Measurements from ENCODE around the gene PROSER2.
A peak's percentile ranks its signal among the peaks of the same experiment; 100 is the strongest.

Gene PROSER2

DNA sequence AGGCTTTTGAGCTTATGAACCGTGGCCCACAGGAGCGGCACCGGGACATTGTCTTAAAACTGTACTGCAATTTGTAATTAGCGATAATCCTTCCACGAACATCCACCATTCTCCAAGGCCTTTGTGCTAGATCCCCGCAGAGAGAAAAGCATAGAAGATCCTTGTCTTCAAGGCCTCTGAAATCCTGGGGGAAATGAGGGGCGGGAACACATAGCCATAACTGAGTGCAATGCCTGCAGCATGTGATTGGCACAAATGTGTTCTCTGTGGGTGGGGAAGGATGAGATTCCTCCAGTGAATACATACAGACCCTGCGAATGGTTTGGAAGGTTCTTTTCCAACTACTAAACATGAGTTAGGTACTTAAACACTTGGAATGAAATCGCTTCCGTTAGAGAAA lies 25.9 kb upstream of the PROSER2 start:
- no peak overlapping the region for H3K27ac Mint-ChIP-seq
- H3K4me3 Mint-ChIP-seq, result no peak overlapping the region
- H3K36me3 Mint-ChIP-seq, result no peaks in the 10 kb centered on the region
- no peaks in the 10 kb centered on the region for H3K27me3 Mint-ChIP-seq
- H3K9me3 Mint-ChIP-seq, result no peaks in the 10 kb centered on the region
- H3K4me1 Mint-ChIP-seq, result peaks cover 4% of the 10 kb centered on the region

DNA sequence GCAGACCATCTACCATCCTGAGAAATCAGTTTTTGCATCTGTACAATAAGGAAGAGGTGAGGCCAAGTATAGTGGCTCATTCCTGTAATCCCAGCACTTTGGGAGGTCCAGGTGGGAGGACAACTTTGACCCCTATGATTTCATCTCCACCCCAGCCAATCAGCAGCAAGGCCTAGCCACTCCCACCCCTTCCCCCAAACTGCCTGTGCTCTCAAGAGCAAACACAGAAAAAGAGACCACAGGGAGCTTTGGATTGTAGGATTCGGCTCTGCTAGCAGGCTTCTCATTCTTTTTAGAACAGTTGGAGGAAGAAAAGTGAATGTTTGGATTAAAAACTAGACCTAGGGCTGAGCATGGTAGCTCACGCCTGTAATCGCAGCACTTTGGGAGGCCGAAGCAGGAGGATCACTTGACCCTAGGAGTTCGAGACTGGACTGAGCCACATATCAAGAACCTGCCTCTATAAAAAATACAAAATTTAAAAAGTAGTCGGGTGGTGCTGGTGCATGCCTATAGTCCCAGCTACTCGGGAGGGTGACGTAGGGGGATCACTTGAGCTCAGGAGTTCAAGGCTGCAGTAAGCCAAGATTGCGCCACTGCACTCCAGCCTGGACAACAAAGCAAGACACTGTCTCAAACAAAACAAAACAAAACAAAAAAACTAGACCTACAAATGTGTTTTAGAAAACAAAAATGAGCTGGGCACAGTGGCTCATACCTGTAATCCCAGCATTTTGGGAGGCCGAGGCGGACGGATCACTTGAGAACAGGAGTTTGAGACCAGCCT lies 25.1 kb upstream of the PROSER2 start:
- no peaks in the 10 kb centered on the region for H3K36me3 Mint-ChIP-seq

DNA sequence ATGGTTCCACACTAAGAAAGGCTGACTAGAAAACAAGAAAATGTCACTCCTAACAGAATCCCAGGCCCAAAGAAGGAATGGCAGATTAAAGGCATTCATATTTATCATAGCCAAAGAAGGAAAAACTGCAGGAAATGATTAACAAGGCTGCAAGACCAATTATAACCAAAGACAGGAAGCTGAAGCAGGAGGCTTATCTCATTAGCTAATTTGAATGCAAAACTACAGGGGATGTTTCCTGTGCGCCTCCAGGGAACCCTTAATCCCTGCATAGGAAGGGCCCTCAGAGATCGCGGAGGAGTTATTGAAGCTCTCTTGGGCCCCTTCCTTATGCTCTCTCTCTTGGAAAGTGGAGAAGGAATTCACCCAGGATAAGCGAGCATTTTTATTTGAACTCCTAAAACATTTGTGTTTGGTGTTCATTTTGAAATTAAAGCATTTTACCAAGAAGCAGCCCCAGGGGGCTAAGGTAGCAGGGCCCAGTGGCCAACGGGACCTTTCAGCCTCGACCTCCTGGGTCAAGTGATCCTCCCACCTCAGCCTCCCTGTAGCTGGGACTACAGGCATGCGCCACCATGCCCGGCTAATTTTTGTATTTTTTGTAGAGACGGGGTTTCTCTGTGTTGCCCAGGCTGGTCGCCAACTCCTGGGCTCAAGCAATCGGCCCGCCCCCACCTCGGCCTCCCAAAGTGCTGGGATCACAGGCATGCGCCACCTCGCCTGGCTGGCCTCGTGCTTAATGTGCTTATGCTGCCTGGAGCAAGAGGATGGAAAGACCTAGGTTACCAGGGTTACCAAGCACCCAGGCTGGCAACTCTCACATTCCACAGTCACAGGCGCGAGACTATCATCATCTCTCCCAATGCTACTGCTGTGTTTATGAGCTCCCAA lies 24.1 kb upstream of the PROSER2 start:
- H3K36me3 Mint-ChIP-seq, result no peaks in the 10 kb centered on the region
- H3K9me3 Mint-ChIP-seq, result no peaks in the 10 kb centered on the region
- H3K27ac Mint-ChIP-seq, result no peak overlapping the region
- peaks cover 4% of the 10 kb centered on the region for H3K4me1 Mint-ChIP-seq
- no peak overlapping the region for H3K4me3 Mint-ChIP-seq
- no peaks in the 10 kb centered on the region for H3K27me3 Mint-ChIP-seq

More for the DNA sequence above, 25.1 kb upstream of the PROSER2 start:
- Mint-ChIP-seq H3K4me1 (peaks cover 4% of the 10 kb centered on the region), H3K27me3 (no peaks in the 10 kb centered on the region), H3K4me3 (no peak overlapping the region), H3K9me3 (no peaks in the 10 kb centered on the region), H3K27ac (no peak overlapping the region)

DNA sequence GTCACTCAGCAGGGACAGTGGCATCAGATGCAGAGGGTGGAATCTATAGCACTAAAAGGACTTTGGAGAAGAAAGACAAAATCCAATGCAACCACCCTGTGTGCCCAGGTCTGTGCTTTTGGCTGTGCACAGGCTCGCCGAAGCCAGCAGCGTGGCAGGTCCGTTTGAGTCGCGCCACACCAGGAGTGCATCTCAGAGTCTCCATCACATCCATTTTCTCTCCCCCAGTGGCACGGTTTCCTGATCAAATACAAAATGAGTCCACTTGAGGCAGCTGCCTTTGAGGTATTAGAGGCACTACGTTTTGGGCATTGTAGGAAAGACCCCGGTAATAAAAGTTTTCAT lies 23.4 kb upstream of the PROSER2 start:
- H3K27ac Mint-ChIP-seq, result no peak overlapping the region
- H3K36me3 Mint-ChIP-seq, result no peaks in the 10 kb centered on the region
- H3K4me1 Mint-ChIP-seq, result peaks cover 4% of the 10 kb centered on the region
- no peak overlapping the region for H3K4me3 Mint-ChIP-seq
- no peaks in the 10 kb centered on the region for H3K27me3 Mint-ChIP-seq
- H3K9me3 Mint-ChIP-seq, result no peaks in the 10 kb centered on the region

DNA sequence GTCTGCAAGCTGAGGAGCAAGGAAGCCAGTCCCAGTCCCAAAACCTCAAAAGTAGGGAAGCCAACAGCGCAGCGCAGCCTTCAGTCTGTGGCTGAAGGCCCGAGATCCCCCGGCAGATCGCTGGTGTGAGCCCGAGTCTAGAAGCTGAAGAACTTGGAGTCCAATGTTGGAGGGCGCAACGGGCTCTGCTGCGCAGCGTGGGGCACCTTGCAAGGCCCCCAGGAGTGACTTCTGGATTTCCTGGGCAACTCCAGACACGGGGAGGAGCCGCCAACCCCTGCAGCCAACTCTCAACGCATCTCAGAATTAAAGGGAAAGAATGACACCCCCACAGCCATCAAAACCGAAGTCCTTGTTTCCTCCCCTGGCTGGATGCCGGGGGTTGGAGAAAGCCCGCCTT lies 18.8 kb upstream of the PROSER2 start:
- no peaks in the 10 kb centered on the region for H3K36me3 Mint-ChIP-seq

DNA sequence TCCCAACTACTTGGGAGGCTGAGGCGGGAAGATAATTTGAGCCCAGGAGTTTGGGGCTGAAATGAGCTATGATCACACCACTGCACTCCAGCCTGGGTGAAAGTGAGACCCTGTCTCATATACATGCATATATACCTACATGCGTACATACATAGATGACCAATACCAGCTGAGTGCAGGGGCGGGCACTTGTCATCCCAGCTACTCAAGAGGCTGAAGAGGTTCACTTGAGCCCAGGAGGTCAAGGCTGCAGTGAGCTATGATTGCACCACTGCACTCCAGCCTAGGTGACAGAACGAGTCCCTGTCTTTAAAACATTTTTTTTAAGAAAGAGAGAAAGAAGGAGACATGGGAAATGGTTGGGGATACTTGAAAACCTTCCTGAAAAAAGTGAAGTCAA lies 17.4 kb upstream of the PROSER2 start:
- H3K27me3 Mint-ChIP-seq, result peaks cover 1% of the 10 kb centered on the region
- H3K4me1 Mint-ChIP-seq, result no peaks in the 10 kb centered on the region
- no peak overlapping the region for H3K4me3 Mint-ChIP-seq
- H3K27ac Mint-ChIP-seq, result no peak overlapping the region
- H3K9me3 Mint-ChIP-seq, result no peaks in the 10 kb centered on the region
- no peaks in the 10 kb centered on the region for H3K36me3 Mint-ChIP-seq

More for the DNA sequence above, 18.8 kb upstream of the PROSER2 start:
- Mint-ChIP-seq H3K27ac (no peak overlapping the region), H3K4me1 (no peaks in the 10 kb centered on the region), H3K27me3 (peaks cover 1% of the 10 kb centered on the region), H3K4me3 (no peak overlapping the region), H3K9me3 (no peaks in the 10 kb centered on the region)

DNA sequence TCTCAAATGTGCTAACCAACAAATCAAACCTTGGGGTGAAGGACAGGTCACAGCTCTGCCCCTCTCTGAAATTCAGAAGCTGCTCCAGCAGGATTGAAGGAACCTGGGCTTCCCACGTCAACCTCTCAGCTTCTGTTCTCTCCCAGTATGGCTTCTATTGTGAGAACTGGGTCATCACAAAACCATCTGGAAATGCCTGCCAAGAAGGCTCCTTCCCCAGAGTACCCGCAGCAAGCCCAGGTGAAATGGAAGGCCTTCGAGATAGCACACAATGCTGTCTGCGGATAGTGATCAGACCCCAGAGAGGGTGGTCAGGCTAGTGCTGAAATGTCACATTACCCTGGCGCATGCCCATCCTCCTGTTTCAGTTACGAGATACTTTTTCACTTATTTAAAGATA lies 16.4 kb upstream of the PROSER2 start:
- peaks cover 1% of the 10 kb centered on the region for H3K27me3 Mint-ChIP-seq
- no peaks in the 10 kb centered on the region for H3K4me1 Mint-ChIP-seq

DNA sequence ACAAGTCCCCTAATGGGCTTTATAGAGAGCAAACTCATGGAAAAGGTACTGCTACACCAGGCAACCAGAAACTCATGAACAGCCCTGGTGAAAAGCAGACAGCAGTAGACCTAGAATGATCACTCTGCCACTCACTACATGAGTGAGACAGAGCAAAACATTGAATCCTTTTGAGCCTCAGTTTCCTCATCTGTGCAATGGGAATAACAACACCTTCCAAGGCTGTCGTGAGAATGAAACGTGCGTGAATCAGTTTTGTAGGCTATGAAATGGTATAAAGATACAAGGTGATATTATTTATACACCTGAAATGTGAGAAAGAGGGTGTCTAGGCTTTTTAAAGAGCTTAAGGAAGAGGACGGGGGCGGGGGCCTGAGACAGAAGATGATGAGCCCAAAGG lies 14.3 kb upstream of the PROSER2 start:
- peaks cover 1% of the 10 kb centered on the region for H3K27me3 Mint-ChIP-seq
- no peaks in the 10 kb centered on the region for H3K36me3 Mint-ChIP-seq
- H3K9me3 Mint-ChIP-seq, result no peaks in the 10 kb centered on the region
- no peak overlapping the region for H3K4me3 Mint-ChIP-seq
- H3K4me1 Mint-ChIP-seq, result no peaks in the 10 kb centered on the region
- no peak overlapping the region for H3K27ac Mint-ChIP-seq

More for the DNA sequence above, 16.4 kb upstream of the PROSER2 start:
- H3K27ac Mint-ChIP-seq, result no peak overlapping the region
- no peaks in the 10 kb centered on the region for H3K9me3 Mint-ChIP-seq
- H3K4me3 Mint-ChIP-seq, result no peak overlapping the region
- no peaks in the 10 kb centered on the region for H3K36me3 Mint-ChIP-seq

DNA sequence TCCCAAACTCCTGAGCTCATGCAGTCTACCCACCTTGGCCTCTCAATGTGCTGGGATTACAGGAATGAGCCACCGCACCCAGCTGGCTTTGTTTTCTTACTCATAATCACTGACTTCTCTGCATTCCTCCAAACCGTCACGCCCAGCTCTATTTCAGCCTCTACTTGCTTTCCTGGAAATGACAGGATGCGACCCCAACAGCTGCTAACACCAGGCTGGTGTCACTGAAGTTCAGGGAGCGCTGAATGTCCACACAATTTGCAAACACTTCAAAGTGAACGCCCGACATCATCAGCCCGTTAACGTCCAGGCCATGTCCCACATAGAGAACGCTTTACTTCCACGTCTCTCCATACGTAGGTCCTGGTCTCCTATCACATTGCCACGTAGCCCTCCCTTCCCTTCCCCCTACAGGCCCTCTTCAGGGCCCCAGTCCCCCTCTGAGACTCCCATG lies 12.8 kb upstream of the PROSER2 start:
- Mint-ChIP-seq H3K27me3 (no peaks in the 10 kb centered on the region), H3K4me3 (no peak overlapping the region), H3K36me3 (no peaks in the 10 kb centered on the region), H3K9me3 (no peaks in the 10 kb centered on the region), H3K27ac (no peak overlapping the region), H3K4me1 (no peaks in the 10 kb centered on the region)

DNA sequence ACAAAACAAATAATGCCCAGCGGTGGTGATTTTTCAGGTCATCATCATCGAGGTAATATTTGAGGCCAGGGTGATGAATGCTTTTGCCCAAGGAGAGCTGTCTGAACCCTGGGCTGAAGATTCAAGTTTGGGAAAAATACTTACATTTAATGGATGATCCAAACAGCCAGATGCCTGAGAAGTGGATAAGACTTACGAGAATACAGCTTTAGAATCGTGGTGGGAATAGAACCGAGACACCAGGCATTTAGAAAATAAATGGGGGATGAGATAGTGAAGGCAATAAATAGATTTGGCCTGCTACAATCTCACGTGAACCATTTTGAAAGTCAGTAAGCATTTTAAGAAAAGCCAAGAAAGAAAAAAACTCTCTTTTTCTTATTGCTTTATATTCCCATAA lies 12.2 kb upstream of the PROSER2 start:
- Mint-ChIP-seq H3K27me3 (no peaks in the 10 kb centered on the region), H3K9me3 (no peaks in the 10 kb centered on the region), H3K36me3 (no peaks in the 10 kb centered on the region), H3K27ac (no peak overlapping the region), H3K4me1 (no peaks in the 10 kb centered on the region), H3K4me3 (no peak overlapping the region)

DNA sequence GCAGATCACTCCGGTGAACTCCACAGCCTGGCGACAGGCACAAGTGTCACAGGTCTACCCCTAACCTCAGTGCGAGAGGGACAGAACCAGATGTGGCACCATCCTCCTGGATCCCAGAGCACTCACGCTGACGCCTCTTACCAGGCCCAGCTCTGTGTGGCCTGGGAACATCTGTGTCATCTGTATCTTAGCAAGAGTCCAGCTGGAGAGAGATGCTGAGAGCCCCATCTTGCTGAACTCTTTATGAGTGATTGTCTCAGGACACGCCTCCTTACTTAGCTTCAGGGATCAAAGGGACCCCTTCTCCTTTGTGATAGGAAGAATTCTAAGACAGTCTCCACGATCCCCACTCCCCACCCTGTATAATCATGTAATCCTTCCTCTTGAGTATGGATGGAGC lies 10.0 kb upstream of the PROSER2 start:
- H3K27ac Mint-ChIP-seq, result no peak overlapping the region
- no peaks in the 10 kb centered on the region for H3K9me3 Mint-ChIP-seq
- no peaks in the 10 kb centered on the region for H3K36me3 Mint-ChIP-seq
- H3K4me1 Mint-ChIP-seq, result no peaks in the 10 kb centered on the region
- no peaks in the 10 kb centered on the region for H3K27me3 Mint-ChIP-seq
- H3K4me3 Mint-ChIP-seq, result no peak overlapping the region

DNA sequence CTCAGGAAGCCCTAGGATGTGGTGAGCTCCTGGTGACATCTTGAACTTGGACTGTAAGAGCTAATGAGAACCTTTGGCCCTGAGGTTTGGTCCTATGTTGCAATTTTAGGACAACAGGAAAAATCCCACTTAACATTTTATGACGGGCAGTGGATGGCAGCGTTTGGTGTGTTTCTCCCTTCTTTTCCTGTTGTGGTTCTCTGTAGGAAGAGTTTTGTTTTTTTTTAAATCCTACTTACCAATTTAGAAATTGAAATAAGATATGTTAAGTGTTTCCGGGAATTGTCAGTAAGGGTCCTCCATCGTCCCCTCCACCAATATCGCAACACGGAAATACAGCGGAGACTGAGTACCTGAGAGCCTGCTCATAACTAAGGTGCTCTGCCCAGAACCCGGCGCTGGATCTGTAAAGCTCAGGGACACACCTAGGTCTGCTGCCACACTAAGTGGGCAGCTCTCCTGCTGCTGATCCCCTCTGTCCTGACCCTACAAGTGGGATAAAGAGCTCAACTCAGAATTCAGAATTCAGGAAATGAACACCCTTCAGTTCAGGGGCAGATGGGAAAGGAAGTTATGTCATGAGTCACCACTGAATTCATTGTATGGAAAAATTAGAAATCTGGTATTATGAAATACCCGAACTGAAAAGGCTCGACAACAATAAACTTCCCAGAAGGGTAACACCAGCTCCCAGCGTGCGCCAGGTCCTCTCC lies 9.1 kb upstream of the PROSER2 start:
- Mint-ChIP-seq H3K9me3 (no peaks in the 10 kb centered on the region), H3K4me3 (no peak overlapping the region), H3K27ac (no peak overlapping the region), H3K4me1 (no peaks in the 10 kb centered on the region), H3K36me3 (no peaks in the 10 kb centered on the region), H3K27me3 (no peaks in the 10 kb centered on the region)

DNA sequence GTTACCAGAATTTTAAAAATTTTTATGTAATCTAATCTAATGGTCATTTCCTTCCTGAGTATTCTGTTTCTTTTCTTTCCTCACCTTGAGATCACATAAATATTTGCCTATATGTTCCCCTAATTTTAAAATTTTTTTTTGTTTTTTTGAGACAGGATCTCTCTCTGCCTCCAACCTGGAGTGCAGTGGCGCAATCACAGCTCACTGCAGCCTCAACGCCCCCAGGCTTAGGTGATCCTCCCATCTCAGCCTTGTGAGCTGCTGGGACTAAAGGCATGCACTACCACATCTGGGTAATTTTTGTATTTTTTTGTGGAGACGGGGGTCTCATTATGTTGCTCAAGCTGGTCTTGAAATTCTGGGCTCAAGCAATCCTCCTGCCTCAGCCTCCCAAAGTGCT lies 4.1 kb upstream of the PROSER2 start:
- no peaks in the 10 kb centered on the region for H3K9me3 Mint-ChIP-seq
- H3K27ac Mint-ChIP-seq, result no peak overlapping the region
- peaks cover 12% of the 10 kb centered on the region for H3K27me3 Mint-ChIP-seq
- H3K4me1 Mint-ChIP-seq, result peaks cover 6% of the 10 kb centered on the region
- H3K36me3 Mint-ChIP-seq, result no peaks in the 10 kb centered on the region
- H3K4me3 Mint-ChIP-seq, result no peak overlapping the region

DNA sequence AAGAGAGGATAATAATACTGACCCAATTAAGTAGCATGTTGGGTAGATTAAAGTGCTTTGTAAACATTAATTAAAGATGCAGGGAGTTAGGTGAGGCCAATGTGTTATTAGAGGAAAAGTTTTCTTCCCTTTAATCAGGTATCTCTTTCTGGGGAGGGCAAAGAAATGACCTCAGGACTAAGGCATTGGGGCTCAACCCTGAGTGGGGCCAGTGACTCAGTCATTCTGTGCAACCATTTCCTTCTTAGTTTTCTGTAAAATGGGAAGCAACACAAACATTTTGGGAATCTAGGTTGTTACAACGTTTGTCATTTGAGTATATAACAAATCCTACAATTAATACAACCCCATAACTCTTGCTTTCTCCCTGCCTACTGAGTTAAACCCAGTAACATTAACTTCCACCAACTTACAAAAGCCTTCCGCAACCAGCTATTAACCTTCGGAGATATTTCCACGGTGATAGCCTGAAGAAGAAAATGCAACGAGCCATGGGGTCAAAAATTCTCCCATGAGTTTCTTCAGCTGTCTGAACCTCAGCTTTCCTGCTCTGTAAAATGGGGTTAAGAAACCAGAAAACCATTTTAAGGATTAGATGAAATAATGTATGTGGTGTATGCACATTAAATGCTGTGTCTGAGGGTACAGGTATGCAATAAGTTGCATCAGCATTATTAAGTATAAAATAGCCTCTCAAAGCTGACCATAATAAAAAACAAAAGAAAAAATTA lies 965 bp upstream of the PROSER2 start:
- peaks cover 32% of the 10 kb centered on the region for H3K27me3 Mint-ChIP-seq
- H3K4me3 Mint-ChIP-seq, result peak overlapping the region; percentile 30
- H3K27ac Mint-ChIP-seq, result no peak overlapping the region
- no peaks in the 10 kb centered on the region for H3K9me3 Mint-ChIP-seq
- no peaks in the 10 kb centered on the region for H3K36me3 Mint-ChIP-seq
- peaks cover 15% of the 10 kb centered on the region for H3K4me1 Mint-ChIP-seq

DNA sequence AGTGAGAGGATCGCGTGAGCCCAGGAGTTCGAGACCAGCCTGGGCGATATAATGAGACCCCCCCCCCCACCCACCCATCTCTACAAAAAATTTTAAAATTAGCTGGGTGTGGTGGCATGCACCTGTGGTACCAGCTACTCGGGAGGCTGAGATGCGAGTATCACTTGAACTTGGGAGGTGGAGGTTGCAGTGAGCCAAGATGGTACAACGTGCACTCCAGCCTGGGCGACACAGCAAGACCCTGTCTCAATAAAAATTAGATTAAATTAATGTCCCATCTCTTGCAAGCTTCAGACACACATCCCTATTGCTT lies 391 bp upstream of the PROSER2 start:
- Mint-ChIP-seq H3K9me3 (no peaks in the 10 kb centered on the region), H3K4me1 (peaks cover 15% of the 10 kb centered on the region), H3K27ac (no peak overlapping the region), H3K4me3 (no peak overlapping the region), H3K27me3 (peaks cover 32% of the 10 kb centered on the region), H3K36me3 (no peaks in the 10 kb centered on the region)
